ENCODE measurements around the gene SLC25A41.

SLC25A41 gene

GRCh38 chr19:6421075-6422014, 12.2 kb downstream of the SLC25A41 start:
- H3K4me1 ChIP-seq (ENCODE audit: control insufficient read depth, insufficient read depth, low read length, poor library complexity, severe bottlenecking), result peaks cover 17% of the 10 kb centered on the region
- H3K4me3 ChIP-seq (ENCODE audit: insufficient read depth, low read depth, low read length, poor library complexity, severe bottlenecking), result no peak overlapping the region
- DNase-seq, result no peak
- H3K27me3 ChIP-seq (replicated peaks; ENCODE audit: control insufficient read depth, insufficient read depth, low read length, poor library complexity, severe bottlenecking), result no peaks in the 10 kb centered on the region
- H3K36me3 ChIP-seq (ENCODE audit: control insufficient read depth, insufficient read depth, low read length), result peaks cover 52% of the 10 kb centered on the region
- H3K27ac ChIP-seq (ENCODE audit: insufficient read depth, low read length, poor library complexity, severe bottlenecking), result no peak overlapping the region
- H3K9me3 ChIP-seq (ENCODE audit: control insufficient read depth, low read length), result no peaks in the 10 kb centered on the region

GRCh38 chr19:6418562-6418932, 15.0 kb downstream of the SLC25A41 start:
- H3K27ac ChIP-seq (ENCODE audit: insufficient read depth, low read length, poor library complexity, severe bottlenecking), result no peak overlapping the region
- no peaks in the 10 kb centered on the region for H3K9me3 ChIP-seq (ENCODE audit: control insufficient read depth, low read length)
- peaks cover 79% of the 10 kb centered on the region for H3K36me3 ChIP-seq (ENCODE audit: control insufficient read depth, insufficient read depth, low read length)
- no peak overlapping the region for H3K4me3 ChIP-seq (ENCODE audit: insufficient read depth, low read depth, low read length, poor library complexity, severe bottlenecking)
- no peak for DNase-seq
- peaks cover 12% of the 10 kb centered on the region for H3K4me1 ChIP-seq (ENCODE audit: control insufficient read depth, insufficient read depth, low read length, poor library complexity, severe bottlenecking)
- no peaks in the 10 kb centered on the region for H3K27me3 ChIP-seq (replicated peaks; ENCODE audit: control insufficient read depth, insufficient read depth, low read length, poor library complexity, severe bottlenecking)

- Histone ChIP-seq H3K4me3 (ENCODE audit: insufficient read depth, low read depth, low read length, poor library complexity, severe bottlenecking) (no peak overlapping the region), H3K27me3 (replicated peaks; ENCODE audit: control insufficient read depth, insufficient read depth, low read length, poor library complexity, severe bottlenecking) (no peaks in the 10 kb centered on the region), H3K36me3 (ENCODE audit: control insufficient read depth, insufficient read depth, low read length) (peaks cover 79% of the 10 kb centered on the region), H3K4me1 (ENCODE audit: control insufficient read depth, insufficient read depth, low read length, poor library complexity, severe bottlenecking) (peaks cover 7% of the 10 kb centered on the region), H3K27ac (ENCODE audit: insufficient read depth, low read length, poor library complexity, severe bottlenecking) (no peak overlapping the region), H3K9me3 (ENCODE audit: control insufficient read depth, low read length) (no peaks in the 10 kb centered on the region)
- no peak for DNase-seq
Measured at GRCh38 chr19:6417713-6418561, 15.6 kb downstream of the SLC25A41 start.

- Histone ChIP-seq H3K4me3 (ENCODE audit: insufficient read depth, low read depth, low read length, poor library complexity, severe bottlenecking) (no peak overlapping the region), H3K36me3 (ENCODE audit: control insufficient read depth, insufficient read depth, low read length) (peaks cover 79% of the 10 kb centered on the region), H3K4me1 (ENCODE audit: control insufficient read depth, insufficient read depth, low read length, poor library complexity, severe bottlenecking) (no peaks in the 10 kb centered on the region), H3K27ac (ENCODE audit: insufficient read depth, low read length, poor library complexity, severe bottlenecking) (no peak overlapping the region), H3K9me3 (ENCODE audit: control insufficient read depth, low read length) (no peaks in the 10 kb centered on the region), H3K27me3 (replicated peaks; ENCODE audit: control insufficient read depth, insufficient read depth, low read length, poor library complexity, severe bottlenecking) (no peaks in the 10 kb centered on the region)
- no peak for DNase-seq
Measured at GRCh38 chr19:6416658-6417405, 16.7 kb downstream of the SLC25A41 start.

DNA sequence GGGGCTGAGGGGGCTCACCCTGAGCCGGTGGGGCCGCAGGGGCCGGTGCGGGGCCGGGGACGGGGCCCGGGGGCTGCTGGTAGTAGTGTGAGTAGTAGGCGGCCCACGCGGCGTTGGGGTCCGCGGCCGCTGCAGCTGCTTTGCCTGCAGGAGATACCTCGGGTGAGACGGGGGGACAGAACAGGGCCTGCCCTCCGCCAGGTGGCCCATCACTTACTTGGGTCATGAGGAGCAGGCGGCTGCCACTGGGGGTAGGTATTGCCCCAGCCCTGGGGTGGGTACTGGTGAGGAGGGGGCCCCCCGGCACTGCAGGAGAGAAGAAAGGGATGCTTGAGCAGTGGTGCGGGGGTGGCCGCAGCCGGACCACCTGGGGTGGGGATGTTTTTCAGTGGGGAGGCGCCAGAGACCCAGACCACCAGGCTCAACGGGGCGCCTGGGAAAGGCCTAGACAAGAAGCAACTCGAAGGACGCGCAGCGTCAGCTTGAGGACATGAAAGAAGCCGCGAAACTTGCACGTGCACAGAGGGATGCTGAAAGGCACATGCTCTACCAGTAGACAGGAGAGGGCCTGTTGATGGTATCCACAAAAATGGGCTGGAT, 17.9 kb downstream of the SLC25A41 start:
- Histone ChIP-seq H3K4me1 (ENCODE audit: control insufficient read depth, insufficient read depth, low read length, poor library complexity, severe bottlenecking) (no peaks in the 10 kb centered on the region), H3K36me3 (ENCODE audit: control insufficient read depth, insufficient read depth, low read length) (peaks cover 70% of the 10 kb centered on the region), H3K27ac (ENCODE audit: insufficient read depth, low read length, poor library complexity, severe bottlenecking) (no peak overlapping the region), H3K4me3 (ENCODE audit: insufficient read depth, low read depth, low read length, poor library complexity, severe bottlenecking) (no peak overlapping the region), H3K27me3 (replicated peaks; ENCODE audit: control insufficient read depth, insufficient read depth, low read length, poor library complexity, severe bottlenecking) (no peaks in the 10 kb centered on the region), H3K9me3 (ENCODE audit: control insufficient read depth, low read length) (no peaks in the 10 kb centered on the region)
- no peak for DNase-seq

- Histone ChIP-seq H3K9me3 (ENCODE audit: control insufficient read depth, low read length) (no peaks in the 10 kb centered on the region), H3K36me3 (ENCODE audit: control insufficient read depth, insufficient read depth, low read length) (peaks cover 63% of the 10 kb centered on the region), H3K4me1 (ENCODE audit: control insufficient read depth, insufficient read depth, low read length, poor library complexity, severe bottlenecking) (no peaks in the 10 kb centered on the region), H3K4me3 (ENCODE audit: insufficient read depth, low read depth, low read length, poor library complexity, severe bottlenecking) (no peak overlapping the region), H3K27me3 (replicated peaks; ENCODE audit: control insufficient read depth, insufficient read depth, low read length, poor library complexity, severe bottlenecking) (no peaks in the 10 kb centered on the region), H3K27ac (ENCODE audit: insufficient read depth, low read length, poor library complexity, severe bottlenecking) (no peak overlapping the region)
- no peak for DNase-seq
Measured at GRCh38 chr19:6414793-6415590, 18.6 kb downstream of the SLC25A41 start.

GRCh38 chr19:6413721-6414643, 19.6 kb downstream of the SLC25A41 start:
- no peaks in the 10 kb centered on the region for H3K4me1 ChIP-seq (ENCODE audit: control insufficient read depth, insufficient read depth, low read length, poor library complexity, severe bottlenecking)
- H3K9me3 ChIP-seq (ENCODE audit: control insufficient read depth, low read length), result no peaks in the 10 kb centered on the region
- H3K4me3 ChIP-seq (ENCODE audit: insufficient read depth, low read depth, low read length, poor library complexity, severe bottlenecking), result no peak overlapping the region
- H3K27ac ChIP-seq (ENCODE audit: insufficient read depth, low read length, poor library complexity, severe bottlenecking), result no peak overlapping the region
- H3K36me3 ChIP-seq (ENCODE audit: control insufficient read depth, insufficient read depth, low read length), result peaks cover 53% of the 10 kb centered on the region
- DNase-seq, result no peak
- H3K27me3 ChIP-seq (replicated peaks; ENCODE audit: control insufficient read depth, insufficient read depth, low read length, poor library complexity, severe bottlenecking), result no peaks in the 10 kb centered on the region

- Histone ChIP-seq H3K27ac (ENCODE audit: insufficient read depth, low read length, poor library complexity, severe bottlenecking) (no peak overlapping the region), H3K27me3 (replicated peaks; ENCODE audit: control insufficient read depth, insufficient read depth, low read length, poor library complexity, severe bottlenecking) (no peaks in the 10 kb centered on the region), H3K36me3 (ENCODE audit: control insufficient read depth, insufficient read depth, low read length) (peaks cover 46% of the 10 kb centered on the region), H3K4me3 (ENCODE audit: insufficient read depth, low read depth, low read length, poor library complexity, severe bottlenecking) (no peak overlapping the region), H3K9me3 (ENCODE audit: control insufficient read depth, low read length) (no peaks in the 10 kb centered on the region), H3K4me1 (ENCODE audit: control insufficient read depth, insufficient read depth, low read length, poor library complexity, severe bottlenecking) (no peaks in the 10 kb centered on the region)
- no peak for DNase-seq
Measured at GRCh38 chr19:6413291-6413690, 20.3 kb downstream of the SLC25A41 start.

All from effector memory CD4-positive, alpha-beta T cell (primary cell).